ENCODE results near the gene MRPL4. TPM values are rescaled to one million over a fixed set of nuclear protein-coding genes. Genes with fewer than 3 reads are reported as not detected.

Gene MRPL4
- total and polyA plus RNA-seq, 4 donors = 21.5 to 74.8 (median 33.7) TPM

DNA sequence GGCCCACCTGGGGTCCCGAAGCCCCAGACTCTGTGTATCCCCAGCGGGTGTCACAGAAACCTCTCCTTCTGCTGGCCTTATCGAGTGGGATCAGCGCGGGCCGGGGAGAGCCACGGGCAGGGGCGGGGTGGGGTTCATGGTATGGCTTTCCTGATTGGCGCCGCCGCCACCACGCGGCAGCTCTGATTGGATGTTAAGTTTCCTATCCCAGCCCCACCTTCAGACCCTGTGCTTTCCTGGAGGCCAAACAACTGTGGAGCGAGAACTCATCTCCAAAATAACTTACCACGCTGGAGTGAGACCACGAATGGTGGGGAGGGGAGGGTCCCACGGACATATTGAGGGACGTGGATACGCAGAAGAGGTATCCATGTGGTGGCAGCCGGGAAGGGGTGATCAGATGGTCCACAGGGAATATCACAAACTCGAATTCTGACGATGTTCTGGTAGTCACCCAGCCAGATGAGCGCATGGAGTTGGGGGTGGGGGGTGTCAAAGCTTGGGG lies 36.7 kb downstream of the MRPL4 start:
- Histone ChIP-seq H3K27ac (ENCODE audit: low read depth in 1 of 2, low read length in 2 of 2) (no peak overlapping the region), H3K9me3 (ENCODE audit: control insufficient read depth in 4 of 4, low read length in 3 of 4) (no peaks in the 10 kb centered on the region), H3K4me1 (ENCODE audit: control insufficient read depth in 4 of 4, insufficient read depth in 4 of 4, low read length in 3 of 4) (peaks cover 21 to 52% (median 40%) of the 10 kb centered on the region in 4 donors), H3K27me3 (ENCODE audit: control insufficient read depth in 4 of 4, insufficient read depth in 4 of 4, low read length in 3 of 4) (peaks cover 0 to 8% (median 1%) of the 10 kb centered on the region in 4 donors), H3K9ac (ENCODE audit: low read depth in 1 of 2, low read length in 2 of 2) (no peak overlapping the region), H3K4me3 (ENCODE audit: low read depth in 1 of 3, low read length in 3 of 3) (peak overlapping the region in 1 of 3 donors; percentile 19), H3K36me3 (ENCODE audit: control insufficient read depth in 4 of 4, insufficient read depth in 3 of 4, low read depth in 1 of 4, low read length in 3 of 4) (peaks cover 12 to 23% (median 20%) of the 10 kb centered on the region in 4 donors)
- no peak for TF ChIP-seq FOXA2 (IDR thresholded peaks at IDR 0.05)
- TF ChIP-seq, protein P1, sequence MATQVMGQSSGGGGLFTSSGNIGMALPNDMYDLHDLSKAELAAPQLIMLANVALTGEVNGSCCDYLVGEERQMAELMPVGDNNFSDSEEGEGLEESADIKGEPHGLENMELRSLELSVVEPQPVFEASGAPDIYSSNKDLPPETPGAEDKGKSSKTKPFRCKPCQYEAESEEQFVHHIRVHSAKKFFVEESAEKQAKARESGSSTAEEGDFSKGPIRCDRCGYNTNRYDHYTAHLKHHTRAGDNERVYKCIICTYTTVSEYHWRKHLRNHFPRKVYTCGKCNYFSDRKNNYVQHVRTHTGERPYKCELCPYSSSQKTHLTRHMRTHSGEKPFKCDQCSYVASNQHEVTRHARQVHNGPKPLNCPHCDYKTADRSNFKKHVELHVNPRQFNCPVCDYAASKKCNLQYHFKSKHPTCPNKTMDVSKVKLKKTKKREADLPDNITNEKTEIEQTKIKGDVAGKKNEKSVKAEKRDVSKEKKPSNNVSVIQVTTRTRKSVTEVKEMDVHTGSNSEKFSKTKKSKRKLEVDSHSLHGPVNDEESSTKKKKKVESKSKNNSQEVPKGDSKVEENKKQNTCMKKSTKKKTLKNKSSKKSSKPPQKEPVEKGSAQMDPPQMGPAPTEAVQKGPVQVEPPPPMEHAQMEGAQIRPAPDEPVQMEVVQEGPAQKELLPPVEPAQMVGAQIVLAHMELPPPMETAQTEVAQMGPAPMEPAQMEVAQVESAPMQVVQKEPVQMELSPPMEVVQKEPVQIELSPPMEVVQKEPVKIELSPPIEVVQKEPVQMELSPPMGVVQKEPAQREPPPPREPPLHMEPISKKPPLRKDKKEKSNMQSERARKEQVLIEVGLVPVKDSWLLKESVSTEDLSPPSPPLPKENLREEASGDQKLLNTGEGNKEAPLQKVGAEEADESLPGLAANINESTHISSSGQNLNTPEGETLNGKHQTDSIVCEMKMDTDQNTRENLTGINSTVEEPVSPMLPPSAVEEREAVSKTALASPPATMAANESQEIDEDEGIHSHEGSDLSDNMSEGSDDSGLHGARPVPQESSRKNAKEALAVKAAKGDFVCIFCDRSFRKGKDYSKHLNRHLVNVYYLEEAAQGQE (IDR thresholded peaks at IDR 0.05) = no peak
- no peak for TF ChIP-seq TAF1 (conservative IDR thresholded peaks at IDR 0.05)
- TF ChIP-seq GABPA (IDR thresholded peaks at IDR 0.05 in 1 of 2, conservative IDR thresholded peaks at IDR 0.05 in 1 of 2) = no peak
- no peak for TF ChIP-seq JUND (IDR thresholded peaks at IDR 0.05)
- TF ChIP-seq NR2F2 (IDR thresholded peaks at IDR 0.05) = no peak
- DNase-seq (ENCODE audit: low spot score) = peak; percentile 87
- WGBS = 6% methylated on average over 23 of the region's 23 CpGs

- WGBS = 4% methylated on average over 50 of the region's 50 CpGs
- Histone ChIP-seq H3K27ac (ENCODE audit: low read depth in 1 of 2, low read length in 2 of 2) (no peak overlapping the region), H3K36me3 (ENCODE audit: control insufficient read depth in 4 of 4, insufficient read depth in 3 of 4, low read depth in 1 of 4, low read length in 3 of 4) (peaks cover 12 to 18% (median 17%) of the 10 kb centered on the region in 4 donors), H3K4me1 (ENCODE audit: control insufficient read depth in 4 of 4, insufficient read depth in 4 of 4, low read length in 3 of 4) (peaks cover 21 to 52% (median 40%) of the 10 kb centered on the region in 4 donors), H3K4me3 (ENCODE audit: low read depth in 1 of 3, low read length in 3 of 3) (peak overlapping the region in 1 of 3 donors; percentile 19), H3K9ac (ENCODE audit: low read depth in 1 of 2, low read length in 2 of 2) (no peak overlapping the region), H3K27me3 (ENCODE audit: control insufficient read depth in 4 of 4, insufficient read depth in 4 of 4, low read length in 3 of 4) (peaks cover under 1 to 12% (median 2%) of the 10 kb centered on the region in 4 donors), H3K9me3 (ENCODE audit: control insufficient read depth in 4 of 4, low read length in 3 of 4) (no peaks in the 10 kb centered on the region)
- TF ChIP-seq HNF4A (conservative IDR thresholded peaks at IDR 0.05) (no peak), FOXA2 (IDR thresholded peaks at IDR 0.05) (no peak), YY1 (IDR thresholded peaks at IDR 0.05) (no peak), NR2F2 (IDR thresholded peaks at IDR 0.05) (no peak), FOXA1 (IDR thresholded peaks at IDR 0.05) (no peak), HNF4G (IDR thresholded peaks at IDR 0.05) (no peak)
- TF ChIP-seq, protein P2, sequence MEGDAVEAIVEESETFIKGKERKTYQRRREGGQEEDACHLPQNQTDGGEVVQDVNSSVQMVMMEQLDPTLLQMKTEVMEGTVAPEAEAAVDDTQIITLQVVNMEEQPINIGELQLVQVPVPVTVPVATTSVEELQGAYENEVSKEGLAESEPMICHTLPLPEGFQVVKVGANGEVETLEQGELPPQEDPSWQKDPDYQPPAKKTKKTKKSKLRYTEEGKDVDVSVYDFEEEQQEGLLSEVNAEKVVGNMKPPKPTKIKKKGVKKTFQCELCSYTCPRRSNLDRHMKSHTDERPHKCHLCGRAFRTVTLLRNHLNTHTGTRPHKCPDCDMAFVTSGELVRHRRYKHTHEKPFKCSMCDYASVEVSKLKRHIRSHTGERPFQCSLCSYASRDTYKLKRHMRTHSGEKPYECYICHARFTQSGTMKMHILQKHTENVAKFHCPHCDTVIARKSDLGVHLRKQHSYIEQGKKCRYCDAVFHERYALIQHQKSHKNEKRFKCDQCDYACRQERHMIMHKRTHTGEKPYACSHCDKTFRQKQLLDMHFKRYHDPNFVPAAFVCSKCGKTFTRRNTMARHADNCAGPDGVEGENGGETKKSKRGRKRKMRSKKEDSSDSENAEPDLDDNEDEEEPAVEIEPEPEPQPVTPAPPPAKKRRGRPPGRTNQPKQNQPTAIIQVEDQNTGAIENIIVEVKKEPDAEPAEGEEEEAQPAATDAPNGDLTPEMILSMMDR (IDR thresholded peaks at IDR 0.05; ENCODE audit: low read depth, low read length, missing input control) = no peak
- DNase-seq (ENCODE audit: low spot score) = peak; percentile 84
Measured at GRCh38 chr19:10289167-10289835, 37.3 kb downstream of the MRPL4 start.

Measured in liver (tissue), 9 donors.